Ovary (tissue), 3 donors: ENCODE data around the gene PPP6R2.

Experiments used
- EP300 ChIP-seq: sonication (generic); formaldehyde crosslinking; IDR thresholded peaks from one replicate; pipeline ENCODE4 v1.6.1; 2017; ENCODE audit warnings: antibody characterized with exemption
- POLR2A ChIP-seq: fragments of 450-650 bp; IDR thresholded peaks from one replicate; pipeline ENCODE4 v1.6.1; 2017; ENCODE audit warnings: antibody characterized with exemption, mild to moderate bottlenecking, moderate library complexity
- TF ChIP-seq, protein P1 (sequence below), 3 donors: fragments of 450-650 bp in 2 of 3; fragments of 200-600 bp in 1 of 3; IDR thresholded peaks; one replicate each; pipeline versions ENCODE4 v1.5.1 to v1.8.0; 2016 to 2022; ENCODE audit warnings: antibody characterized with exemption in 3 of 3, mild to moderate bottlenecking in 1 of 3
- donor health status: DM: no; HTN: no; CAD: no.

DNA sequence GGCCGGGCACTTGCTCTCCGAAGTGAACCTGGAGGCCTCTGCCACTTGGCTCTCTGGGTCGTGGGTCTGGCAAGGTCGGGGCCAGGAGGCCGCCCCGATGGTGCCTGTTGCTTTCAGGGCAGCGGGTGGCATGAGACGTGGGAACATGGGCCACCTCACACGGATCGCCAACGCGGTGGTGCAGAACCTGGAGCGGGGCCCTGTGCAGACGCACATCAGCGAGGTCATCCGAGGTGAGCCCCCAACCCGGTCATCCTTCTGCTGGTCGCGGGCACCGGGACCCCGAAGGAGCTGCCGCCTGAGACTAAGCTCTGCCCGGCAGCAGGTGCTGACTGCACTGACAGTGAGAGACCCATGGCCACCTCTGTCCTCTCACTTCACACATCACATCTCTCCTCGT is 91.7 kb downstream of the PPP6R2 start:
- TF ChIP-seq, protein P1, sequence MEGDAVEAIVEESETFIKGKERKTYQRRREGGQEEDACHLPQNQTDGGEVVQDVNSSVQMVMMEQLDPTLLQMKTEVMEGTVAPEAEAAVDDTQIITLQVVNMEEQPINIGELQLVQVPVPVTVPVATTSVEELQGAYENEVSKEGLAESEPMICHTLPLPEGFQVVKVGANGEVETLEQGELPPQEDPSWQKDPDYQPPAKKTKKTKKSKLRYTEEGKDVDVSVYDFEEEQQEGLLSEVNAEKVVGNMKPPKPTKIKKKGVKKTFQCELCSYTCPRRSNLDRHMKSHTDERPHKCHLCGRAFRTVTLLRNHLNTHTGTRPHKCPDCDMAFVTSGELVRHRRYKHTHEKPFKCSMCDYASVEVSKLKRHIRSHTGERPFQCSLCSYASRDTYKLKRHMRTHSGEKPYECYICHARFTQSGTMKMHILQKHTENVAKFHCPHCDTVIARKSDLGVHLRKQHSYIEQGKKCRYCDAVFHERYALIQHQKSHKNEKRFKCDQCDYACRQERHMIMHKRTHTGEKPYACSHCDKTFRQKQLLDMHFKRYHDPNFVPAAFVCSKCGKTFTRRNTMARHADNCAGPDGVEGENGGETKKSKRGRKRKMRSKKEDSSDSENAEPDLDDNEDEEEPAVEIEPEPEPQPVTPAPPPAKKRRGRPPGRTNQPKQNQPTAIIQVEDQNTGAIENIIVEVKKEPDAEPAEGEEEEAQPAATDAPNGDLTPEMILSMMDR (IDR thresholded peaks at IDR 0.05), result no peak
- TF ChIP-seq EP300, result no peak
- TF ChIP-seq POLR2A, result no peak
